Measurements from ENCODE around the gene WDFY4. TPM values are rescaled to one million over a fixed set of nuclear protein-coding genes. Genes with fewer than 3 reads are reported as not detected.

The WDFY4 gene
- total and polyA plus RNA-seq, 9 of the 15 experiments (the other 6 are each of a cell fraction or from before 2014, with no cell fraction given) = 0.01 to 0.02 (median 0.01) TPM; not detected in 6

GRCh38 chr10:48809261-48809660 lies 124.6 kb downstream of the WDFY4 start:
- no peak for DNase-seq (ENCODE audit: extremely low read depth in 1 of 4, low spot score in 3 of 4)
- Histone ChIP-seq H3K4me3 (no peak overlapping the region), H3K9me1 (ENCODE audit: control insufficient read depth, insufficient read depth, low read length) (no peaks in the 10 kb centered on the region), H4K20me1 (replicated peaks; ENCODE audit: control insufficient read depth, insufficient read depth, low read length) (no peaks in the 10 kb centered on the region), H3K9me3 (replicated peaks; ENCODE audit: control insufficient read depth, insufficient read depth, low read depth, low read length) (no peaks in the 10 kb centered on the region), H3K4me2 (ENCODE audit: insufficient read depth, low read length) (no peak overlapping the region), H3K9ac (ENCODE audit: insufficient read depth in 1 of 2, low read depth in 2 of 2, low read length in 2 of 2) (no peak overlapping the region), H3K4me1 (replicated peaks in 1 of 2; ENCODE audit: control insufficient read depth in 2 of 2, insufficient read depth in 2 of 2, low read length in 2 of 2) (no peaks in the 10 kb centered on the region; a peak in 1 of 5 replicates), H2AFZ (ENCODE audit: low read depth, low read length) (no peak overlapping the region), H3K27me3 (ENCODE audit: control insufficient read depth in 2 of 2, insufficient read depth in 2 of 2, low read length in 2 of 2) (peaks cover 0 to 29% of the 10 kb centered on the region in 2 experiments; a peak in 4 of 5 replicates), H3K79me2 (ENCODE audit: control insufficient read depth, insufficient read depth, low read length) (no peaks in the 10 kb centered on the region), H3K36me3 (ENCODE audit: control insufficient read depth, insufficient read depth, low read length) (no peaks in the 10 kb centered on the region), H3K27ac (ENCODE audit: extremely low read depth, low read depth, low read length) (no peak overlapping the region)
- ATAC-seq = no peak
- 0 out of 2 replicates have a peak, but pooled peaks have one; percentile 3 for TF ChIP-seq THRB (CRISPR knock-in tag; conservative IDR thresholded peaks at IDR 0.05)
- TF ChIP-seq OTX1 (CRISPR knock-in tag; IDR thresholded peaks at IDR 0.05) = peak; percentile 36; the same call in 1 of the 2 replicates
- TF ChIP-seq PPARD (CRISPR knock-in tag; IDR thresholded peaks at IDR 0.05) = no peak
- TF ChIP-seq TSC22D4 (tag; IDR thresholded peaks at IDR 0.05) = 0 out of 2 replicates have a peak, but pooled peaks have one; percentile 23
- no peak for TF ChIP-seq CBFB (CRISPR knock-in tag; IDR thresholded peaks at IDR 0.05)
- TF ChIP-seq HDAC1 (IDR thresholded peaks at IDR 0.05) = peak in 1 of 2 experiments; percentile 32; a peak in 1 of 4 replicates
- TF ChIP-seq ARID2 (IDR thresholded peaks at IDR 0.05) = no peak
- 0 out of 2 replicates have a peak, but pooled peaks have one; percentile 20 for TF ChIP-seq EHMT2 (IDR thresholded peaks at IDR 0.05)
- 0 out of 2 replicates have a peak, but pooled peaks have one; percentile 23 for TF ChIP-seq HBP1 (CRISPR knock-in tag; IDR thresholded peaks at IDR 0.05)
- POLR2A ChIA-PET = interaction anchor here (0.7 kb wide), 1 partner anchor 210 kb away, joined by 3 read pairs; no protein-coding TSS in a partner anchor
- in situ Hi-C loops (cut with MboI) (no loop called here), intact Hi-C loops (cut with micrococcal nuclease) (no loop called here)
- CTCF ChIA-PET (ENCODE audit: low intra/inter-chr PET ratio) = no interaction called here
- BruUV-seq (replicated peaks) = no TSS peak
- 0% methylated on average over 2 of the region's 2 CpGs for WGBS (ENCODE audit: insufficient coverage, low coverage, missing lambda C conversion rate)
- no peak for FAIRE-seq
